Left ventricle myocardium superior (tissue), 1 donor: ENCODE results near the gene MAGT1. TPM values are rescaled to one million over a fixed set of nuclear protein-coding genes. Genes with fewer than 3 reads are reported as not detected.
"Not testable (repeated sequence)": the region's sequence is repeated elsewhere in the genome, so short reads cannot be mapped to it uniquely, and the experiment has no call there.

Experiments
- ATAC-seq: fragments of 200-7000 bp; cut with Tn5 transposase; one replicate; pipeline ENCODE4 v1.9.1; 2020; ENCODE audit warnings: mild to moderate bottlenecking, moderate library complexity
- DNase-seq: peaks from one replicate; pipeline ENCODE4 v3.0.0-alpha.2; 2020
- intact Hi-C: fragments of 100-400 bp; cut with micrococcal nuclease; formaldehyde crosslinking; loops from one replicate; pipeline ENCODE4 v1.11.0; 2022
- total RNA-seq: library from RNA; stranded (reverse); fragmentation: NEBNext Ultra II Directional; extraction: Animal tissue kit (Norgen Biotek cat#: 25700); gene quantifications from one replicate; pipeline ENCODE4 v1.2.1, GENCODE V29; 2021
- donor health status: DM: no; HTN: yes; CAD: no; lungs with severe emphysema.

Gene MAGT1
- total RNA-seq, 1 donor from 2014 or later = 49.5 TPM

DNA sequence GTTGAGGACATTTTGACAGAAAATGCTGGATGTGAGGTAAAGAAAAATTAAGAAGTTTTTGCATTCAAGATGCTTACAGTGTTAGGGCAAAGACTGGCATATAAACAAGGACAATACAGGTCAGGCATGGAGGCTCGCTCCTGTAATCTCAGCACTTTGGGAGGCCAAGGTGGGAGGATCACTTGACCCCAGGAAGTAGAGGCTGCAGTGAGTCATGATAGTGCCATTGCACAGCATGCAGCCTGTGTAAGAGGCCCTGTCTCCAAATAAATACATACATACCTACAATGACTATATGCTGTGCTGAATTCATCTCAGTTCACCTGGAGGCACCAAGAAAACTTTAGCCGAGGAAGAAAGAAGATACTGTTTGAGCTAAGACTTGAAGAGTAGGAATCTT, 2.3 kb downstream of the MAGT1 start:
- ATAC-seq (no peak), DNase-seq (no peak)
- intact Hi-C loops = no loop called here

DNA sequence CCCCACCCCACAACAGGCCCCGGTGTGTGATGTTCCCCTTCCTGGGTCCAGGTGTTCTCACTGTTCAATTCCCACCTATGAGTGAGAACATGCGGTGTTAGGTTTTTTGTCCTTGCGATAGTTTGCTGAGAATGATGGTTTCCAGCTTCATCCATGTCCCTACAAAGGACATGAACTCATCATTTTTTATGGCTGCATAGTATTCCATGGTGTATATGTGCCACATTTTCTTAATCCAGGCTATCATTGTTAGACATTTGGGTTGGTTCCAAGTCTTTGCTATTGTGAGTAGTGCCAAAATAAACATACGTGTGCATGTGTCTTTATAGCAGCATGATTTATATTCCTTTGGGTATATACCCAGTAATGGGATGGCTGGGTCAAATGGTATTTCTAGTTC, 13.8 kb downstream of the MAGT1 start:
- ATAC-seq, intact Hi-C loops, DNase-seq: not testable (repeated sequence)

DNA sequence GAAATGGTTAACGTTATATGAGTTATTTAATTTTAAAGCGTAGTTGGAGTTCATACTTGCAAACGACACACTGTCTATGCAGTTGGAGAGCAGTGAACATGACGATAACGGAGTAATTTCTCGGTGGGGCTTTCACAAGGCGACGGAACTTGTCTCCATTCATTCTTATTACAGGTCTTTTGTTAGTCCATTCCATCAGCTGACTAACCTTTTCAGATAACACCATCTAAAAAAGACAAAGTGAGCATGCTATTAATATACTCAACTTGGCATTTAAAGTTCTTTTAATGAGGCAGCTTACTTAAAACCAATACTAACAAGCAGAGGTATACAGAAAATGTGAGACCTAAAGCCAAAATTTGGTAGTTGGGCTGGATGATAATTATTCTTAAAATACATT, 19.9 kb downstream of the MAGT1 start:
- no peak for DNase-seq
- peak; percentile 64 for ATAC-seq
- intact Hi-C loops = no loop called here

DNA sequence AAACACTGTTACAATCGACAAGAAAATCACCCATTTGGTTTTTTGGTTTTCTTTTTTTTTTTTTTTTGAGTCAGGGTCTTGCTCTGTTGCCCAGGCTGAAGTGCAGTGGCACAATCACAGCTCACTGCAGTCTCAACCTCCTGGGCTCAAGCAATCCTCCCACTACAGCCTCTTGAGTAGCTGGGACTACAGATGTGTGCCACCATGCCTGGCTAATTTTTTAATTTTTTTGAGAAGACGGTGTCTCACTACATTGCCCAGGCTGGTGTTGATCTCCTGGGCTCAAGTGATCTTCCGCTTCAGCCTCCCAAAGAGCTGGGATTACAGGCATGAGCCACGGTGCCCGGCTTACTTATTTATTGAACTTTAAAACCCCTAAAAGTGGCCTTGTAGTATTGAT, 63.7 kb downstream of the MAGT1 start:
- intact Hi-C loops, DNase-seq, ATAC-seq: not testable (repeated sequence)

DNA sequence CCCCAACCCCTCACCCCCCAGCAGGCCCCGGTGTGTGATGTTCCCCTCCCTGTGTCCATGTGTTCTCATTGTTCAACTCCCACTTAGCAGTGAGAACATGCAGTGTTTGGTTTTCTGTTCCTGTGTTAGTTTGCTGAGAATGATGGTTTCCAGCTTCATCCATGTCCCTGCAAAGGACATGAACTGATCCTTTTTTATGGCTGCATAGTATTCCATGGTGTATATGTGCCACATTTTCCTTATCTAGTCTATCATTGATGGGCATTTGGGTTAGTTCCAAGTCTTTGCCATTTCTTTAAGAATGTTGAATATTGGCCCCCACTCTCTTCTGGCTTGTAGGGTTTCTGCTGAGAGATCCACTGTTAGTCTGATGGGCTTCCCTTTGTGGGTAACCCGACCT, 73.2 kb downstream of the MAGT1 start:
- ATAC-seq, intact Hi-C loops: not testable (repeated sequence)

GRCh38 chrX:77820091-77820727, 75.0 kb downstream of the MAGT1 start:
- intact Hi-C loops = no loop called here
- no peak for DNase-seq

More for the DNA sequence above, 73.2 kb downstream of the MAGT1 start:
- DNase-seq = not testable (repeated sequence)

DNA sequence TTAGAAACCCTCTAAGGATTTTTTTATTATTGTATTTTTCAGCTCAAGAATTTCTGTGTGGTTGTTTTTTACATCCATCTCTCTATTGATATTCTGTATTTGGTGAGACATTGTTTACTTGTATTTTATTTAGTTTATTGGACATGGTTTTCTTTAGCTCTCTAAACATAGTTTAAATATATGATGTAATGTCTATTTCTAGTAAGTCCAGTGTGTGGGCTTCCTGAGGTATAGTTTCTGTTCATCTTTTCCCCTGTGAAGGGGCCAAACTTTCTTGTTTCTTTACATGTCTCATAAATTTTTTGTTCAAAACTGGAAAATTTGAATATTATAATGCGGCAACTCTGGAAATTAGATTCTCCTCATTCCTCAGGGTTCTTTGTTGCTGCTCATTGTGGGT, 81.0 kb downstream of the MAGT1 start:
- intact Hi-C loops = no loop called here
- ATAC-seq = no peak
- DNase-seq = no peak

More at GRCh38 chrX:77820091-77820727, 75.0 kb downstream of the MAGT1 start:
- no peak for ATAC-seq

GRCh38 chrX:77802201-77802600, 93.0 kb downstream of the MAGT1 start:
- intact Hi-C loops = no loop called here
- DNase-seq (no peak), ATAC-seq (no peak)

DNA sequence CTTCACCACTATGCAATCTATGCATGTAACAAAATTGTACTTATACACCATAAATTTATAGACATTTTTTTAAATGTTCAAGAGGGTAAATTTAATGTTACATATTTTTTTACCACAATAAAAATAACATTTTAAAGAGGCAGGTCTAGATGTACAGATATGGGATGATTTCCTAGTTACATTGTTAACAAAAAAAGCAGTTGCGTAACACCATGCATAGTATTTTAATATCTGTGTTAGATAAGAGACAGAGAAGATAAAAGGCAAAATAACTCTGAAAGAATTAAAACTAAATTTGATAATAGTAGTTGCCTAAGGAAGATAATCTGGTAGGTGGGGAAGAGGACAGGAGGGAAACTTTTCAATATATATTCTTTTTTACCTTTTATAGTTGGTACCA, 100.1 kb downstream of the MAGT1 start:
- DNase-seq (no peak), ATAC-seq (no peak)
- intact Hi-C loops = no loop called here

DNA sequence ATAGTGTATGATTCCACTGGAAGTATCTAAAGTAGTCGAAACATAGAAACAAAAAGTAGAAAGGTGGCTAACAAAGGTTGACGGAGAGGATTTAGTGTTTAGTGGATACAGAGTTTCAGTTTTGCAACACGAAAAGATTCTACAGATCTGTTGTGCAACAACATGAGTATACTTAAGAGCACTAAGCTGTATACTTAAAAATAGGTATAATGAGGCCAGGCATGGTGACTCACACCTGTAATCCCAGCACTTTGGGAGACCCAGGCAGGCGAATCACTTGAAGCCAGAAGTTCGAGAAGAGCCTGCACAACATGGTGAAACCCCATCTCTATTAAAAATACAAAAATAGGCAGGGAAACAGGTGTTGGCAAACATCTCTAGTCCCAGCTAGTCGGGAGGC, 101.3 kb downstream of the MAGT1 start:
- intact Hi-C loops = no loop called here
- ATAC-seq = no peak
- no peak for DNase-seq

DNA sequence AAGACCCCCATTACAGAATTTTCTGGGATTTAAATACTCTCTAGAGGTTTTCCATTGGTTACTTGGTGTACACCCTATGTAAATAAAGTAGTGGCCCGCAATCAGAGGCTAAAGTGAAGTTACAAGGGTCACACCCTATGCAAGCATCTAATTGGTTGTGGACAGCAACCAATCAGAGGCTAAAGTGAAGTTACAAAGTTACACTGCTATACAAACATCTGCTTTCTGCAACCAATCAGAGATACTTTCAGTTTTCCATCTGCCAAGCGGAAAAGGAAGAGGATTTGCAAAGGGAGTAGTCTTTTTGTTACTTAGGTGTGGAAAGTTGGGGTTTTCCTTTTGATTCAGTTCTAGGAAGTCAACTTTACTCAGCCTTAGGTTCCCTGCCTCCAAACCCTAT, 107.2 kb downstream of the MAGT1 start:
- DNase-seq = no peak
- intact Hi-C loops = no loop called here
- ATAC-seq = peak; percentile 12

DNA sequence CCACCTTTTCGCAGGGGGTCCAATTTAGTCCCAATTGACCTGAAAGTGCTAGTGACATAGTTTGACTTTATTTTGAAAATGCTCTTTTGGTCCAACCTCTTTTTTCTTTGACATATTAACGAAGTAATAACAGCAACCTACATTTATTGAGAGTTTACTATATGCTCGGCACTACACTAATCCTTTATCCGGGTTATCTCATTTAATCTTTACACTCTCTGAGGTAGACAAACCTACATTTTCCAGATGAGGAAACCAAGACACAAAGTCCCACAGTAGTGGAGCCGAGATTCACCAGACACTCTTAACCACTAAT, 108.9 kb downstream of the MAGT1 start:
- intact Hi-C loops = no loop called here
- DNase-seq = no peak
- no peak for ATAC-seq

DNA sequence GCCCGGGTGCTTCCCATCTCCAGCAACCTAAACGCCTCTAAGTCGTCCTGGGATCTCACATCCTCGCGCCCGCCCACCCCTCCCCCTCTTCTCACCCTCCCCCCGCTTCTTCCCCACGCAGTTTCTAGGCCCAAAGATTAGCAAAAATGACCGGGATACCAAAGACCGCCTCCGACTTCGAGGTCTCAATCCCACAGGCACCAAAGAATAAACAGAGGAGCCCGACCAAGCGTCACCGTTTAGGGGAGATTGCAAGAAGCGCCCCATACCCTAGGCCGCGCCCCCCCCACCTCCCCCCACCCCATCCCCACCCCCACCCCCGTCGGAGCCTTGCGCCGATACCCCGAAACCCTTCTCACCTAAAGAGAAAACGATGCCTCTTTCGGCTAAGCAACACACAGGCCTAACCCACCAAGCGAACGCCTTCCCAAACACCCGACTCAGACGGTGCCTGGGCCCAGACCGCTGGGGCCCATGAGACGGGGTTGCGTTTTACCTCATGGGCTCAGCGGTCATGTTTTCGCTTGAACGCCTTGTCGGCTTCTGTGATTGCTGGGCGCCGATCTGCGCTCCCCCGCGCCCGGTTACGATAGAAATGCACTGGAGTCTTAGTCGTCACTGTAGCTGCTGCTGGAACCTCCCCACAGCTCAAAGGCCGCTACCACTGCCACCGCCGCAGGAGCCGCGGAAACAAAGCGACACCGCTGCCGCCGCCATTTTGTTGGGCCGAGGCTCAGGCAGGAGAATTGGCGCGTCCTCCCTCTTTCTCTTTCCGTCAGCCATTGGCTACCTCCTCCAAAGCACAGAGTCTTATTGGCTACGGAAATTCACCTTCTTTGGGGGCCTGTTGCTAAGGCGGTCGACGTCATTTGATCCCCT, 109.5 kb downstream of the MAGT1 start, which contains the start of gene ATRX:
Gene ATRX, minus strand, starts transcription at position 731 of the 879 bp plus-strand sequence. Its CDS starts 215 bp downstream, at position 516.
- ATAC-seq (peak; percentile 96), DNase-seq (peak; percentile 79)
- intact Hi-C loops = no loop called here

DNA sequence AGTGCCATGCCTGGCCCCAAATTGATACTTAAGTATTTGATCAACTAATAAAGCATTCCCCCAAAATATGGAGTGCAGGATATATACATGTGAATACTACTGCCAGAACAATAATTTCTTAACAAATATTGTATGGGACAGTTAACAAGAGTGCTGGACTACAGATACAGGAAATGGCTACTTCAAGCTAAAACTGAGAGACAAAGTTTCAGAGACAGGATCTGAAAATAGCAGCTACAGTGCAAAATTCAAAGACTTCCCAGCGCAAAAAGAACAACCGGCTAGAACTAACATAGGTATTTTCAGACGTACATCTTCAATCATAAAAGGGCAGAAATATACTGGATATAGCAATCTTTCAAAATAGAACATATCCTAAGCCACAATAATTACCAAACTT, 115.5 kb downstream of the MAGT1 start:
- intact Hi-C loops = no loop called here
- ATAC-seq = no peak
- no peak for DNase-seq

GRCh38 chrX:77776659-77777058, 118.6 kb downstream of the MAGT1 start:
- intact Hi-C loops = no loop called here
- ATAC-seq = no peak
- no peak for DNase-seq

Other genes starting within 250 kb of the MAGT1 start
- 87.8 TPM for gene ATRX, start 109.2 kb downstream of the MAGT1 start, total RNA-seq
- gene COX7B, start 4.0 kb upstream of the MAGT1 start, total RNA-seq = 1,790 TPM
- 4.8 TPM for gene ATP7A, start 15.3 kb upstream of the MAGT1 start, total RNA-seq
- gene PGAM4, start 74.2 kb upstream of the MAGT1 start, total RNA-seq = not detected
- gene PGK1, start 208.8 kb upstream of the MAGT1 start, total RNA-seq = 448 TPM
- 19.1 TPM for gene TAF9B, start 244.2 kb upstream of the MAGT1 start, total RNA-seq